Caco-2 (cell line): ENCODE results near the gene OR1K1. TPM values are rescaled to one million over a fixed set of nuclear protein-coding genes. Genes with fewer than 3 reads are reported as not detected.

Source experiments
- BruUV-seq: library from RNA; stranded (reverse); fragments of 400-500 nt; replicated peaks from 2 replicates; lab custom pipeline; 2021; lab: Mats Ljungman, UMichigan
- CTCF ChIA-PET: fragments of 300-600 bp; sonication (Branson Sonifier 250); formaldehyde crosslinking; loops from one replicate; lab custom pipeline; 2022; ENCODE audit warnings: antibody characterized with exemption; lab: Charles Lee
- POLR2A ChIA-PET: fragments of 300-600 bp; sonication (Branson Sonifier 250); formaldehyde crosslinking; loops from one replicate; lab custom pipeline; 2022; ENCODE audit warnings: antibody characterized with exemption; lab: Charles Lee
- DNase-seq, 2 experiments: peaks; one replicate each; pipeline versions ENCODE4 v3.0.0 to v3.0.0-alpha.2; 2020 to 2022
- H3K27me3 ChIP-seq: replicated peaks from 2 replicates; pipeline ENCODE4 v1.6.0; 2011; ENCODE audit warnings: low read length; ENCODE audit not compliant: control insufficient read depth, insufficient read depth
- H3K36me3 ChIP-seq: 2 replicates; pipeline ENCODE4 v1.5.1; 2011; ENCODE audit warnings: low read length; ENCODE audit not compliant: control insufficient read depth, insufficient read depth
- H3K4me1 ChIP-seq: fragments of 250-450 bp; sonication (Bioruptor Pico); 2 replicates; pipeline ENCODE4 v1.5.1; 2020; ENCODE audit warnings: mild to moderate bottlenecking
- H3K4me3 ChIP-seq: 2 replicates; pipeline ENCODE4 v1.5.1; 2011; ENCODE audit warnings: low read depth, mild to moderate bottlenecking, control low read depth, low read length
- H3K9me3 ChIP-seq: fragments of 250-450 bp; sonication (Bioruptor Pico); 2 replicates; pipeline ENCODE4 v1.5.1; 2020; ENCODE audit warnings: mild to moderate bottlenecking, moderate library complexity
- H3K27ac Mint-ChIP-seq: one replicate; pipeline ENCODE4 v1.8.0; 2022; ENCODE audit warnings: mixed read lengths; ENCODE audit not compliant: unreplicated experiment
- H3K27me3 Mint-ChIP-seq: one replicate; pipeline ENCODE4 v1.8.0; 2022; ENCODE audit warnings: mixed read lengths; ENCODE audit not compliant: insufficient read depth, unreplicated experiment
- H3K36me3 Mint-ChIP-seq: one replicate; pipeline ENCODE4 v1.8.0; 2022; ENCODE audit warnings: mild to moderate bottlenecking, mixed read lengths; ENCODE audit not compliant: insufficient read depth, unreplicated experiment
- H3K4me1 Mint-ChIP-seq: one replicate; pipeline ENCODE4 v1.8.0; 2022; ENCODE audit warnings: low read depth, mixed read lengths; ENCODE audit not compliant: unreplicated experiment
- H3K4me3 Mint-ChIP-seq: one replicate; pipeline ENCODE4 v1.8.0; 2022; ENCODE audit warnings: mild to moderate bottlenecking, moderate library complexity, mixed read lengths; ENCODE audit not compliant: unreplicated experiment
- H3K9me3 Mint-ChIP-seq: one replicate; pipeline ENCODE4 v1.8.0; 2022; ENCODE audit warnings: mixed read lengths; ENCODE audit not compliant: unreplicated experiment
- CTCF ChIP-seq, 2 experiments: fragments of 200-600 bp in 1 of 2; IDR thresholded peaks; 1 replicate in 1 of 2; 2 replicates in 1 of 2; pipeline versions ENCODE4 v1.5.1 to v1.8.0; 2011 to 2022; ENCODE audit warnings: antibody characterized with exemption in 1 of 2, control low read depth in 1 of 2, inconsistent platforms in 1 of 2, low read depth in 1 of 2, low read length in 1 of 2, mild to moderate bottlenecking in 1 of 2, moderate library complexity in 1 of 2; ENCODE audit not compliant: insufficient read depth in 1 of 2, severe bottlenecking in 1 of 2, unreplicated experiment in 1 of 2
- intact Hi-C: fragments of 100-400 bp; cut with micrococcal nuclease; formaldehyde crosslinking; loops from one replicate; pipeline ENCODE4 v1.10.0; 2022; ENCODE audit not compliant: unreplicated experiment
- total RNA-seq: library from RNA; stranded (reverse); gene quantifications from 2 replicates; pipeline ENCODE4 v1.2.3, GENCODE V29; 2022

Gene OR1K1
- total RNA-seq, 1 experiment from 2014 or later, result not detected

DNA sequence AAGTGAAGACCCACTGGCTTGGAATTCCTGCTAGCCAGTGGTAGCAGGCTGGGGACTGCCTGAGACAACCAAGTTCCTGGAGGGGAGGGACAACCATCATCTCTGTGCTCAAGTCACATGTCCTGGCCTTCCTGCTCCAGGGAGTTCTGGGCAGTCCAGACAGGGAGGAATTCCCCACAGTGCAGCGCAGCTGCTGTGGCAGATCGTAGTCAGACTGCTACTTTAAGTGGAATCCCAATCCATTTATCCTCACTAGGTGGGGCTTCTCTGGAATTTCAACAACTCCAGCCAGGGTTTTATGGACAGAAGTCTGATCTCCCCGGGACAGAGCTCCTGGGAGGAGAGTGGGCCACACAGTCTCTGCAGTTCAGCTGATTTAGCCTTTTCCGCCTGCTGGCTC is 32.1 kb upstream of the OR1K1 start:
- Mint-ChIP-seq H3K27ac (no peak overlapping the region), H3K27me3 (peaks cover under 1% of the 10 kb centered on the region), H3K36me3 (no peaks in the 10 kb centered on the region), H3K4me3 (no peak overlapping the region), H3K9me3 (peaks cover 24% of the 10 kb centered on the region), H3K4me1 (no peaks in the 10 kb centered on the region)
- H3K9me3 ChIP-seq, result peaks cover 7% of the 10 kb centered on the region; the same call in 1 of the 2 replicates
- CTCF ChIA-PET, result no interaction called here
- TF ChIP-seq CTCF (IDR thresholded peaks at IDR 0.05; ENCODE audit: insufficient read depth in 1 of 2, low read depth in 1 of 2, low read length in 1 of 2, severe bottlenecking in 1 of 2, unreplicated experiment in 1 of 2), result no peak
- DNase-seq, result no peak
- no peaks in the 10 kb centered on the region for H3K27me3 ChIP-seq
- intact Hi-C loops, result loop anchor here (5.0 kb wide), 1 partner anchor 966 kb away; no protein-coding TSS in a partner anchor
- BruUV-seq, result no TSS peak
- POLR2A ChIA-PET, result no interaction called here
- no peaks in the 10 kb centered on the region for H3K4me1 ChIP-seq
- no peaks in the 10 kb centered on the region for H3K36me3 ChIP-seq
- H3K4me3 ChIP-seq, result no peak overlapping the region

GRCh38 chr9:122777052-122777451 is 22.9 kb upstream of the OR1K1 start:
- Mint-ChIP-seq H3K27ac (no peak overlapping the region), H3K4me1 (peaks cover 13% of the 10 kb centered on the region), H3K36me3 (no peaks in the 10 kb centered on the region), H3K4me3 (no peak overlapping the region), H3K9me3 (peaks cover 10% of the 10 kb centered on the region), H3K27me3 (no peaks in the 10 kb centered on the region)
- no TSS peak for BruUV-seq
- H3K27me3 ChIP-seq, result no peaks in the 10 kb centered on the region
- DNase-seq, result no peak
- TF ChIP-seq CTCF (IDR thresholded peaks at IDR 0.05; ENCODE audit: insufficient read depth in 1 of 2, low read depth in 1 of 2, low read length in 1 of 2, severe bottlenecking in 1 of 2, unreplicated experiment in 1 of 2), result no peak
- peaks cover 6% of the 10 kb centered on the region; the same call in 1 of the 2 replicates for H3K9me3 ChIP-seq
- no peaks in the 10 kb centered on the region for H3K36me3 ChIP-seq
- H3K4me3 ChIP-seq, result no peak overlapping the region
- POLR2A ChIA-PET, result no interaction called here
- intact Hi-C loops, result no loop called here
- H3K4me1 ChIP-seq, result peaks cover 20% of the 10 kb centered on the region
- CTCF ChIA-PET, result no interaction called here

- peaks cover 20% of the 10 kb centered on the region for H3K4me1 ChIP-seq
- TF ChIP-seq CTCF (IDR thresholded peaks at IDR 0.05; ENCODE audit: insufficient read depth in 1 of 2, low read depth in 1 of 2, low read length in 1 of 2, severe bottlenecking in 1 of 2, unreplicated experiment in 1 of 2), result no peak
- H3K27me3 ChIP-seq, result no peaks in the 10 kb centered on the region
- peaks cover 4% of the 10 kb centered on the region; the same call in 1 of the 2 replicates for H3K9me3 ChIP-seq
- H3K36me3 Mint-ChIP-seq, result no peaks in the 10 kb centered on the region
- BruUV-seq, result no TSS peak
- no peaks in the 10 kb centered on the region for H3K27me3 Mint-ChIP-seq
- no peaks in the 10 kb centered on the region for H3K36me3 ChIP-seq
- POLR2A ChIA-PET, result no interaction called here
- H3K27ac Mint-ChIP-seq, result no peak overlapping the region
- no peak overlapping the region for H3K4me3 ChIP-seq
- peak; percentile 47 to 51 for DNase-seq
- peaks cover 4% of the 10 kb centered on the region for H3K9me3 Mint-ChIP-seq
- H3K4me1 Mint-ChIP-seq, result peaks cover 13% of the 10 kb centered on the region
- peak overlapping the region; percentile 22 for H3K4me3 Mint-ChIP-seq
- intact Hi-C loops, result no loop called here
- CTCF ChIA-PET, result no interaction called here
Measured at GRCh38 chr9:122777935-122778627, 21.8 kb upstream of the OR1K1 start.
